Esophagus mucosa (tissue), 1 donor: ENCODE measurements around the gene ZCCHC8. TPM values are rescaled to one million over a fixed set of nuclear protein-coding genes. Genes with fewer than 3 reads are reported as not detected.

ENCODE experiments used
- ATAC-seq: fragments of 200-7000 bp; cut with Tn5 transposase; one replicate; pipeline ENCODE4 v1.9.1; 2020
- total RNA-seq: library from RNA; stranded (reverse); gene quantifications from one replicate; pipeline ENCODE4 v1.2.4, GENCODE V29; 2023
- donor health status: DM: yes; HTN: yes; CAD: no.

ZCCHC8 gene
- total RNA-seq, 1 donor from 2014 or later = 15.5 TPM

- peak; percentile 25 for ATAC-seq
These were observed 77.2 kb downstream of the ZCCHC8 start for GRCh38 chr12:122423258-122424165.

GRCh38 chr12:122422730-122423257 is 77.9 kb downstream of the ZCCHC8 start:
- peak; percentile 51 for ATAC-seq

GRCh38 chr12:122421821-122422729 is 78.7 kb downstream of the ZCCHC8 start, which contains the start of gene CLIP1:
CLIP1 (minus strand) TSS chr12:122422669; CDS start chr12:122380452, 42,217 bp downstream.
- ATAC-seq = peak; percentile 72

Other genes with a start within 250 kb of the ZCCHC8 start
- 10.7 TPM for gene VPS33A, start 234.4 kb downstream of the ZCCHC8 start, total RNA-seq
- gene CLIP1, start 78.3 kb downstream of the ZCCHC8 start, total RNA-seq = 132 TPM
- 31.7 TPM for gene RSRC2, start 26.0 kb upstream of the ZCCHC8 start, total RNA-seq
- gene KNTC1, start 26.3 kb upstream of the ZCCHC8 start, total RNA-seq = 15.4 TPM
- gene HCAR2, start 202.4 kb upstream of the ZCCHC8 start, total RNA-seq = 29.7 TPM
- gene HCAR3, start 215.9 kb upstream of the ZCCHC8 start, total RNA-seq = 9.6 TPM
- 0.08 TPM for gene HCAR1, start 229.9 kb upstream of the ZCCHC8 start, total RNA-seq